GM12865 (cell line): Measurements from ENCODE around the gene TXNRD2.

ENCODE experiments used
- DNase-seq: peaks from one replicate; pipeline ENCODE4 v3.0.0; 2010; ENCODE audit warnings: low read depth
- H3K4me3 ChIP-seq: 2 replicates; pipeline ENCODE4 v1.5.1; 2011; ENCODE audit warnings: mild to moderate bottlenecking, low read depth, low read length, control low read depth
- TF ChIP-seq, protein P1 (sequence below): IDR thresholded peaks from 2 replicates; pipeline ENCODE4 v1.5.1; 2011; ENCODE audit warnings: low read length, control low read depth, low read depth, inconsistent platforms; ENCODE audit not compliant: insufficient read depth; ENCODE audit errors: missing control alignments

TXNRD2 gene

DNA sequence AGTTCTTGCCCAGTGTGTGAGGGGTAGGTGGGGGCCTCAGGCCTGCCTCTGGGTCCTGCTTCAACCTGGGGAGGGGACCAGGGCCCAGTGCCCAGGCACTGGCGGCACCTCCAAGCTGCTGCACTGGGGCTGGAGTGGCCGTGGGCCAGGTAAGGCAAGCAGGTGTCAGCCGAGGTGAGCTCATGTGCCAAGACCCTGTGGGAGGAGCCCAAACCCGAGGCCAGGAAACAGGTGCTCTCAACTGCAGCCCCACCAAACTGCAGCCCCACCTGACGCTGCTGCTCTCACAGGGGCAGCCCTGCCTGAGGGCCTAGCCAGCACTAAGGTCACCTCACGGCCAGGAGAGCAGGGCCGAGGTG is 68.9 kb downstream of the TXNRD2 start:
- TF ChIP-seq, protein P1, sequence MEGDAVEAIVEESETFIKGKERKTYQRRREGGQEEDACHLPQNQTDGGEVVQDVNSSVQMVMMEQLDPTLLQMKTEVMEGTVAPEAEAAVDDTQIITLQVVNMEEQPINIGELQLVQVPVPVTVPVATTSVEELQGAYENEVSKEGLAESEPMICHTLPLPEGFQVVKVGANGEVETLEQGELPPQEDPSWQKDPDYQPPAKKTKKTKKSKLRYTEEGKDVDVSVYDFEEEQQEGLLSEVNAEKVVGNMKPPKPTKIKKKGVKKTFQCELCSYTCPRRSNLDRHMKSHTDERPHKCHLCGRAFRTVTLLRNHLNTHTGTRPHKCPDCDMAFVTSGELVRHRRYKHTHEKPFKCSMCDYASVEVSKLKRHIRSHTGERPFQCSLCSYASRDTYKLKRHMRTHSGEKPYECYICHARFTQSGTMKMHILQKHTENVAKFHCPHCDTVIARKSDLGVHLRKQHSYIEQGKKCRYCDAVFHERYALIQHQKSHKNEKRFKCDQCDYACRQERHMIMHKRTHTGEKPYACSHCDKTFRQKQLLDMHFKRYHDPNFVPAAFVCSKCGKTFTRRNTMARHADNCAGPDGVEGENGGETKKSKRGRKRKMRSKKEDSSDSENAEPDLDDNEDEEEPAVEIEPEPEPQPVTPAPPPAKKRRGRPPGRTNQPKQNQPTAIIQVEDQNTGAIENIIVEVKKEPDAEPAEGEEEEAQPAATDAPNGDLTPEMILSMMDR, result no peak
- DNase-seq, result no peak
- no peak overlapping the region for H3K4me3 ChIP-seq

DNA sequence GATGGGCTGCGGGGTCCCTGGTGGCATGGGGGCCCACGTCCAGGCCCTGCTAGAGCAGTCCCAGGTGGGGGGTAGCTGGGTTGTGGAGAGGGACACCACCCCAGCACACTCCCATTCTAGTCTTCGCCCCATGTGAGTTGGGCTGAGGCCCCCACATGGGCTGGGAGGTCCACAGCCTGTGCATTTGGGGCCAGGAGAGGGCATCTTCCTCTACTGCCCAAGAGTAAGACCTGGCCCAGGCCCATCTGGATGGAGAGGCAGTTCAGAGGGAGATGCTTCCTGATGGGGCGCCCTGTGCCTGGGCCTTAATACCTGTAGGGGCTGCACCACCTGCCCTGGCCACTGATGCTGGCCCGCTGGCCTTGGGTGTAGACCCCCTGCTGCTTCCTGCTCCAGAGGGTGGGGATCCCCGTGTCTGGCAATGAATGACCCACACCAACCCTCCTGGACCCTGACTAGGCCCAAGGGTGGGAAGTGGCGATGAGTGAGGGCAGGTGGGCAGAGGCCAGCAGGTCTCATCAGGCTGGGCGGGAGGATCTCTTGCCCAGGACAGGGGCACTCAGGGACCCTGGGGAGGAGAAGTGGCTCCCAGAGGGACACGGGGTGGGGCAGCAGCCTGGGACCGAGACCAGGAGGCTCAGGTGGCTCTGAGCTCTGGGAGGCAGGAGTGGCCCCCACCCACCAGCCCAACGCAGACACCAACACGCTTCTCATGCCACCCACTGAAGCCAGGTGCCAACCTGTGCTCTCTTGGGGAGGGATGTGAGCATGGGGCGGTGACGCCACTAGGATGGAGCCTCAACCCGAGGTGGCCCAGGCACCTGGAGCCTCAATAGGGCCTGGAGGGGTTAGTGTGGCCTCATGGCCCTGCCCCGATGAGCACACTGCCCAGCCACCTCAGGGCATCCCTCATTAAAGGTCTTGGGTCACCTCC is 69.5 kb downstream of the TXNRD2 start:
- TF ChIP-seq, protein P1, result no peak
- no peak overlapping the region for H3K4me3 ChIP-seq
- DNase-seq, result no peak

DNA sequence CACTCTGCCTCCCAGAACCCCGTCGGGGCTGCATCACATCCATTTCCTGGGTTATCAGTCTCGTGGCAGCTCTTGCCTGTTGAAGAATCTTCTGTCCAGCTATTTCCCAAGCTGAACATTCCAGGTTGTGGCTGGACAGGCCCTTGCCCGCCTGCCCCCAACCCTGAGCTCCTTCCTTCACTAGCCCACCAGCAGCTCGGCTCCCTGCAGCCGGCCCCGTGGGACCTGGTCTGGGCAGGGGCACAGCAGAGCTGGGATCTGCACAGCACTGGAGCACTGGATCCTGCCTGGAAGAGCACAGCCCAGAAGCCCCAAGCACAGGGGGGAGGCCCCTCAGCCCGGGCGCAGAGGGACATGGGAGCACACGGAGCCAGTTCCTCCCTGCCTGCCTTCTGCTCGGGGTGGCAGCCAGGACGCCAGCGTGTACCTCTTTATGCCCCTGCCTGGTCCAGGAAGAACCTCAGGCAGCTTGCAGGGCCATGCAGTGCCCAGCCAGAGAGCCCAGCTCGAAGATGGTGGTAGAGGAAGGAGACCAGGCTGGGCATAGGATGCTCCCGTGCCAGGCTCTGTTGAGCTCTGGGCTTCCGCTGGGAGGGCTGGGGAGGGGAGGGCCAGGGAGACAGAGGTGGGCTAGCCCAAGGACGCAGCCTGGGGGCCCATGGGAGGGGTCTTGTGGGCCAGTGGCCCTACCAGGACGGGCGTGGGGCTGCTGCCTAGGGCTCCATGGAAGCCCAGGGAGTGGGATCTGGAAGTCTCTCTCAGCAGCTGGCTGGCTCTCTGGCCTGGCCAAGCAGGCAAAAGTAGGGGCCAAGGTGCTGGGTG is 70.4 kb downstream of the TXNRD2 start:
- H3K4me3 ChIP-seq, result no peak overlapping the region
- TF ChIP-seq, protein P1, result no peak
- DNase-seq, result no peak

DNA sequence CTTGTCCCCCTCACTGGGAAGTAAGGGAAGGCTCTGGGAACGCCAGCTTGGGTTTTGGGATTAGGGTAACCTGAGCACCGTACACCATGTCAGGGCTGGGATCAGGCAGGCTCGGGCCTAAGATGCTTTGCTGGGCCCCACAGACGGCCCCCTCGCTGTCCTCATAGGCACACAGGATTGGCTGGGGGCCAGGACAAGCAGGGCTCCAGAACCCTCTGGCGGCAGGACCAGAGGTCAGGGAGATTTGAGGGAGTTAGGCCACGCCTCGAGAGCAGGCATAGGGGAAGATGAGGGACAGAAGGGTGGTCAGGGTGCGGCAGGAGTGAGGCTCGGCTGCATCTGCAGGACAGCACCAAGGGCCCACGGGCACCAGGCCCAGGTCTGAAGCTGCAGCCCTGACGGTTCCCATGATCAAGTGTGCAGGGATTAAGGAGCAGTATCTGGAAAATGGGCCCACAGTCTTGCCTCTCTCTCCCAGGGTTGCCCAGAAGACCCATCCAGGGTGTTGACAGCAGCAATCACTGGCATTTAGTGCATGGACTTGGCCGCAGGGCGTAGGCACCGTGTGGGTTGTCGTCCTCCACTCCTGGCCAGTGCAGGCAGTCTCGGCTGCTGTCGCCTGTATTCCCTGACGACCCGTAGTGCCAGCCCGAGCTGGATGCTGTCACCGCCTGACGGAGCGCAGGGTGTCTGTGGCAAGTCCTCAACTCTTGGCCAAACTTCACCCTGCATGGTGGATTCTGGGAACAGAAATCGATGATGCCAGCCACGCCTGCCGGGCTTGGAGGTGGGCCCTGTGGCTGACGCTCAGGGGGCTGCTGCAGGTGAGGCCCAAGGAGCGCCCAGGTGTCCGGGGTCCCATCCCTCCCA is 71.2 kb downstream of the TXNRD2 start:
- TF ChIP-seq, protein P1, result no peak
- H3K4me3 ChIP-seq, result no peak overlapping the region
- no peak for DNase-seq

DNA sequence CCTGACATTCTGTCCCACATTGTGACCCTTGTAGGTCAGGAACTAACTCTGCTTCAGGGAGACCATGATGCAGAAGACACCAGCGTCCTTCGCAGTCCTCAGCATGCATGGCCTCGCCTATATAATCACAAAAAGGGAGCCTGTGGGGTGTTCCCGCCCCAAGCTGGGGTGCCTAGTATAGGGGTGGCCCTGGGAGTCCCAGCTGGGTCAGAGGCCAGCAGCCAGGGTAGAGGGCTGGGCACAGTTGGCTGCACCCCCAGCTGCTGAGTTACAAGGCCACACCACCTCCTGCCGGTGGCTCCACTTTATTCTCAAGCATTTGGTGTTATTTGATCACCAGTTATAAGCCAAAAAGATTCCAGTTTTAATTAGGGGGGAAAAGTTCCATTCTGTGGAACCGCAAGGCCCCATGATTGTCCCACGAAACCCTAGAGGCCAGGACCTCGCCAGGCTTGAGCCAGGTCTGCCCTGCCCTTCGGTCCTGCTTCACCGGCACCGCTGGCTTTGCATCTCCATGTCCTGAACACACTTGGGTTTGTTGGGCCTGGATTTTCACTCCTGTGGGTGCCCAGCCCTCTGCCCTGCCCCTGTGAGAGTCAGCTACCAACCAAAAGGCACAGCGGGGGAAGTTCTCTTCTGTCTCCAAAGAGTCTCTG is 72.0 kb downstream of the TXNRD2 start:
- no peak overlapping the region for H3K4me3 ChIP-seq
- DNase-seq, result no peak
- TF ChIP-seq, protein P1, result no peak
